Calu3 (cell line): ENCODE measurements around the gene KLHDC10. TPM values are rescaled to one million over a fixed set of nuclear protein-coding genes. Genes with fewer than 3 reads are reported as not detected.

Experiments used
- BruUV-seq: library from RNA; stranded (reverse); fragments of 400-500 nt; replicated peaks from 2 replicates; lab custom pipeline; 2021; lab: Mats Ljungman, UMichigan
- CTCF ChIA-PET: fragments of 300-600 bp; sonication (Branson Sonifier 250); formaldehyde crosslinking; loops from one replicate; lab custom pipeline; 2022; ENCODE audit warnings: antibody characterized with exemption; lab: Charles Lee
- DNase-seq: peaks from one replicate; pipeline ENCODE4 v3.0.0; 2022
- H3K27ac Mint-ChIP-seq: one replicate; pipeline ENCODE4 v1.8.0; 2022; ENCODE audit warnings: mixed read lengths; ENCODE audit not compliant: unreplicated experiment
- H3K27me3 Mint-ChIP-seq: one replicate; pipeline ENCODE4 v1.8.0; 2022; ENCODE audit warnings: mixed read lengths; ENCODE audit not compliant: unreplicated experiment
- H3K36me3 Mint-ChIP-seq: one replicate; pipeline ENCODE4 v1.8.0; 2022; ENCODE audit warnings: mild to moderate bottlenecking, moderate library complexity, mixed read lengths; ENCODE audit not compliant: insufficient read depth, unreplicated experiment
- H3K4me1 Mint-ChIP-seq: one replicate; pipeline ENCODE4 v1.8.0; 2022; ENCODE audit warnings: mild to moderate bottlenecking, low read depth, mixed read lengths; ENCODE audit not compliant: unreplicated experiment
- H3K4me3 Mint-ChIP-seq: one replicate; pipeline ENCODE4 v1.8.0; 2022; ENCODE audit warnings: mild to moderate bottlenecking, low read depth, moderate library complexity, mixed read lengths; ENCODE audit not compliant: unreplicated experiment
- H3K9me3 Mint-ChIP-seq: one replicate; pipeline ENCODE4 v1.8.0; 2022; ENCODE audit warnings: low read depth, mixed read lengths; ENCODE audit not compliant: unreplicated experiment
- CTCF ChIP-seq: fragments of 200-600 bp; IDR thresholded peaks from one replicate; pipeline ENCODE4 v1.8.0; 2022; ENCODE audit warnings: antibody characterized with exemption; ENCODE audit not compliant: unreplicated experiment
- intact Hi-C: fragments of 100-400 bp; cut with micrococcal nuclease; formaldehyde crosslinking; loops from one replicate; pipeline ENCODE4 v1.10.0; 2022; ENCODE audit not compliant: unreplicated experiment
- total RNA-seq: library from RNA; stranded (reverse); gene quantifications from 2 replicates; pipeline ENCODE4 v1.2.3, GENCODE V29; 2022

KLHDC10 gene
- total RNA-seq, 1 experiment from 2014 or later = 35.3 TPM

DNA sequence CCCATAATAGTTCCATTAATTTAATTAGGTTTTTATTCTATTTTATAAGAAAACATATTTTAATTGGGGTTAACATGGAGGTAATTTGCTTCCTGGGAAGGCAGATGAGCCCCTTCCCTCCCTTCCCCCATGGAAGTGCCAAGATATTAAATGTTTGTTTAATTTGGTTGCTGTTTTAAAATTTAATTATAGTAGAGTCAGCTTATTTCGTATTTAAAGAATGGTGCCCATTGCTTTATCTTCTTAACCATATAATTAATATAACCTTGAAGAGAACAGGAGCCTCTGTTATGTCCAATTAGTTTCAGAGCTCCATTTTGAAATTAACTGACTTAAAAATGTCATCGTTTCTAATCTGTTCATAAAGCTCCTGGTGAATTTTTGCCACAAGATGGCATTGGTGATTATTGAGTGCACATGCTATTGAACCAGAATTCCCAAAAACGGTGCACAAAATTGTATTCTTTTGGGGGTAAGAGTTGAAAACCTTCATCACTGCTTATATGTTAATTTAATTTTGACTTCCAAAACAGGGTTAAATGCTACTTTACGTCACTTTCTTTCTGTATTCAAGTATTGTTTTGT is 26.0 kb downstream of the KLHDC10 start:
- Mint-ChIP-seq H3K9me3 (no peaks in the 10 kb centered on the region), H3K36me3 (no peaks in the 10 kb centered on the region), H3K4me1 (peaks cover 8% of the 10 kb centered on the region), H3K4me3 (no peak overlapping the region), H3K27ac (no peak overlapping the region), H3K27me3 (no peaks in the 10 kb centered on the region)
- no TSS peak for BruUV-seq
- CTCF ChIA-PET = interaction anchor here (0.7 to 1.1 kb wide), 4 partner anchors 24 to 344 kb away, joined by 3 to 4 read pairs (median 3); partner anchors contain the start of genes CEP41 and KLHDC10
- intact Hi-C loops = no loop called here
- DNase-seq = no peak
- no peak for TF ChIP-seq CTCF

DNA sequence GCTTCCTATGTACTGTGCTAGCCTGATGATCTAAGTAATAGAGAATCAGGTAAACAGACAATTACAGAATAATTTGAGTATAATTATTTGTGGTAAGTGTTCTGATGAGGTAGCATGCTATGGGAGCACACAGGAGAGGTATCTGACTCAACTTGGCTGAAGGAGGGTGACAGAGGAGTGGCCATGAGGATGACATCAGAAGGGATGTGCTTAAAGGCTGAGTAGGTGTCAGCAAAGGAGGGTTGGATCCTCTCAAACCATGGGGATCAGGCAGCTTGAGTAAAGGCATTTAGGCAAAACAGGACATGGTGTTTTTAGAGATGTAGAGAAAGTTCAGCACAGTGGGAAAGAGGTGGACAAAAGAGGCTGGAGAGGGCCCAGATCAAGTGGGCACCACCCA is 29.0 kb downstream of the KLHDC10 start:
- BruUV-seq = no TSS peak
- no peak for DNase-seq
- no peak for TF ChIP-seq CTCF
- Mint-ChIP-seq H3K4me1 (peaks cover 8% of the 10 kb centered on the region), H3K36me3 (no peaks in the 10 kb centered on the region), H3K9me3 (no peaks in the 10 kb centered on the region), H3K4me3 (no peak overlapping the region), H3K27me3 (no peaks in the 10 kb centered on the region), H3K27ac (no peak overlapping the region)
- intact Hi-C loops = no loop called here
- CTCF ChIA-PET = no interaction called here

DNA sequence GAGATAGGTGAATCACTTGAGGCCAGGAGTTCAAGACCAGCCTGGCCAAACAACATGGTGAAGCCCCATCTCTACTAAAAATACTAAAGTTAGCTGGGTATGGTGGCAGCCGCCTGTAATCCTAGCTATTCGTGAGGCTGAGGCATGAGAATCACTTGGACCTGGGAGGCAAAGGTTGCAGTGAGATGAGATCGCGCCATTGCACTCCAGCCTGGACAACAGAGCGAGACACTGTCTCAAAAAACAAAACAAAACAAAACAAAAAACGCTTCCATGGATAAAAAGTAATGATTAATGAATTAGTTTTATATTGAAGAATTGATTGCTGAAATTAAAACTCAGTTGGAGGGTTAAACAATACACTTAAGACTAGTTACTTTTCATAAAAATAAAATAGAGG is 32.3 kb downstream of the KLHDC10 start:
- Mint-ChIP-seq H3K9me3 (no peaks in the 10 kb centered on the region), H3K36me3 (no peaks in the 10 kb centered on the region), H3K27me3 (no peaks in the 10 kb centered on the region), H3K27ac (no peak overlapping the region), H3K4me1 (peaks cover 8% of the 10 kb centered on the region), H3K4me3 (no peak overlapping the region)
- intact Hi-C loops = no loop called here
- CTCF ChIA-PET = no interaction called here
- DNase-seq = no peak
- BruUV-seq = no TSS peak
- no peak for TF ChIP-seq CTCF

GRCh38 chr7:130107949-130108674 is 37.8 kb downstream of the KLHDC10 start:
- H3K9me3 Mint-ChIP-seq = no peaks in the 10 kb centered on the region
- DNase-seq = no peak
- no peak for TF ChIP-seq CTCF
- no peak overlapping the region for H3K4me3 Mint-ChIP-seq
- BruUV-seq = no TSS peak
- H3K27ac Mint-ChIP-seq = no peak overlapping the region
- no peaks in the 10 kb centered on the region for H3K36me3 Mint-ChIP-seq
- CTCF ChIA-PET = interaction anchor here (0.6 to 0.7 kb wide), 2 partner anchors 8 to 80 kb away, joined by 3 to 6 read pairs; no protein-coding TSS in a partner anchor
- intact Hi-C loops = no loop called here
- H3K27me3 Mint-ChIP-seq = no peaks in the 10 kb centered on the region
- peaks cover 16% of the 10 kb centered on the region for H3K4me1 Mint-ChIP-seq
